NB4 (cell line): ENCODE data around the gene PDE4A.

ENCODE experiments used
- MYC ChIP-seq: IDR thresholded peaks from 2 replicates; pipeline ENCODE4 v1.6.1; 2011; ENCODE audit warnings: low read depth, low read length
- POLR2A ChIP-seq: IDR thresholded peaks from 2 replicates; pipeline ENCODE4 v1.6.1; 2011; ENCODE audit warnings: mild to moderate bottlenecking; ENCODE audit not compliant: insufficient read length; ENCODE audit errors: extremely low read depth
- TF ChIP-seq, protein P1 (sequence below): IDR thresholded peaks from one replicate; pipeline ENCODE4 v1.5.1; 2012; ENCODE audit warnings: low read depth, low read length
- TF ChIP-seq, protein P2 (sequence below): IDR thresholded peaks from 2 replicates; pipeline ENCODE4 v1.6.1; 2011; ENCODE audit warnings: low read depth, low read length

DNA sequence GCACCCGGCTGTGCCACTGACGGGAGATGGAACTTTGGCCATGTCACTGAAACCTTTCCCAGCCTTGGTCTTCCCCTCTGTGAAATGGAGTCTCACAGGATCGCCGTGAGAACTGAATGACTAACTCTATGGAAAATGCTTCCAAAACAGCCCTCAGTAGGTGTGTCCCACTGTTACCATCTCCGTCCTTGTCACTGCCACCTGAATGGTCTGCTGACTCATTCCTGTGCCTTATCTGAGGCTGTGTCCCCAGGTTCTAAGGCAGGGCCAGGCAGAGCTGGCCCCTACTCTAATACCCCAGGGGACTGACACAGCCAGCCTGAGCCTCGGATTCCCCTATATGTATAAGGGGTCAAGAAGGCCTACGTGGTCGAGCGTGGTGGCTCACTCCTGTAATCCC is 21.5 kb upstream of the PDE4A start:
- TF ChIP-seq, protein P1, sequence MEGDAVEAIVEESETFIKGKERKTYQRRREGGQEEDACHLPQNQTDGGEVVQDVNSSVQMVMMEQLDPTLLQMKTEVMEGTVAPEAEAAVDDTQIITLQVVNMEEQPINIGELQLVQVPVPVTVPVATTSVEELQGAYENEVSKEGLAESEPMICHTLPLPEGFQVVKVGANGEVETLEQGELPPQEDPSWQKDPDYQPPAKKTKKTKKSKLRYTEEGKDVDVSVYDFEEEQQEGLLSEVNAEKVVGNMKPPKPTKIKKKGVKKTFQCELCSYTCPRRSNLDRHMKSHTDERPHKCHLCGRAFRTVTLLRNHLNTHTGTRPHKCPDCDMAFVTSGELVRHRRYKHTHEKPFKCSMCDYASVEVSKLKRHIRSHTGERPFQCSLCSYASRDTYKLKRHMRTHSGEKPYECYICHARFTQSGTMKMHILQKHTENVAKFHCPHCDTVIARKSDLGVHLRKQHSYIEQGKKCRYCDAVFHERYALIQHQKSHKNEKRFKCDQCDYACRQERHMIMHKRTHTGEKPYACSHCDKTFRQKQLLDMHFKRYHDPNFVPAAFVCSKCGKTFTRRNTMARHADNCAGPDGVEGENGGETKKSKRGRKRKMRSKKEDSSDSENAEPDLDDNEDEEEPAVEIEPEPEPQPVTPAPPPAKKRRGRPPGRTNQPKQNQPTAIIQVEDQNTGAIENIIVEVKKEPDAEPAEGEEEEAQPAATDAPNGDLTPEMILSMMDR: no peak
- TF ChIP-seq MYC (no peak), POLR2A (no peak)
- TF ChIP-seq, protein P2, sequence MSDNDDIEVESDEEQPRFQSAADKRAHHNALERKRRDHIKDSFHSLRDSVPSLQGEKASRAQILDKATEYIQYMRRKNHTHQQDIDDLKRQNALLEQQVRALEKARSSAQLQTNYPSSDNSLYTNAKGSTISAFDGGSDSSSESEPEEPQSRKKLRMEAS: no peak
